ENCODE measurements around the gene ULBP1. TPM values are rescaled to one million over a fixed set of nuclear protein-coding genes. Genes with fewer than 3 reads are reported as not detected.

The ULBP1 gene
- polyA plus RNA-seq, 1 donor (not counting 4 experiments of a cell fraction or from before 2014, with no cell fraction given) = 2.2 TPM

- Histone ChIP-seq H3K9me3 (ENCODE audit: control insufficient read depth, low read depth, low read length) (no peaks in the 10 kb centered on the region), H4K20me1 (ENCODE audit: control insufficient read depth, extremely low read depth, insufficient read depth, low read length) (no peaks in the 10 kb centered on the region), H3K4me3 (ENCODE audit: control insufficient read depth in 2 of 3, extremely low read depth in 1 of 3, insufficient read depth in 2 of 3, low read depth in 1 of 3, low read length in 3 of 3) (no peak overlapping the region), H3K79me2 (ENCODE audit: control insufficient read depth, insufficient read depth, low read length) (no peaks in the 10 kb centered on the region), H3K9ac (ENCODE audit: control insufficient read depth, extremely low read depth, insufficient read depth, low read length) (no peak overlapping the region), H3K27ac (ENCODE audit: control insufficient read depth, insufficient read depth, low read length) (no peak overlapping the region), H3K36me3 (ENCODE audit: control insufficient read depth in 2 of 2, extremely low read depth in 1 of 2, insufficient read depth in 2 of 2, low read length in 2 of 2) (no peaks in the 10 kb centered on the region), H3K4me2 (ENCODE audit: control insufficient read depth, extremely low read depth, insufficient read depth, low read depth, low read length) (no peak overlapping the region), H3K27me3 (ENCODE audit: control insufficient read depth, extremely low read depth, insufficient read depth, low read length) (peaks cover 15% of the 10 kb centered on the region), H3K9me1 (ENCODE audit: control insufficient read depth, extremely low read depth, insufficient read depth, low read length) (no peaks in the 10 kb centered on the region), H3K4me1 (ENCODE audit: control insufficient read depth, extremely low read depth, insufficient read depth, low read length) (no peaks in the 10 kb centered on the region), H2AFZ (ENCODE audit: control insufficient read depth, low read length) (no peak overlapping the region)
- TF ChIP-seq CTCF (optimal IDR thresholded peaks at IDR 0.05 in 1 of 3, IDR thresholded peaks at IDR 0.05 in 1 of 3, conservative IDR thresholded peaks at IDR 0.05 in 1 of 3; ENCODE audit: extremely low read depth in 1 of 3, insufficient read depth in 2 of 3, low read length in 3 of 3) = no peak
- no peak for TF ChIP-seq EZH2 (IDR thresholded peaks at IDR 0.05; ENCODE audit: low read length)
- dilution Hi-C loops (cut with MboI; ENCODE audit: extremely low pct_ligation_motif_present, low sequenced_read_pairs) = no loop called here
- no peak for DNase-seq (ENCODE audit: low read depth, low spot score)
- FAIRE-seq = no peak
Measured at GRCh38 chr6:149933036-149933435, 30.7 kb upstream of the ULBP1 start.

- Histone ChIP-seq H3K4me1 (ENCODE audit: control insufficient read depth, extremely low read depth, insufficient read depth, low read length) (peaks cover 3% of the 10 kb centered on the region), H3K27ac (ENCODE audit: control insufficient read depth, insufficient read depth, low read length) (no peak overlapping the region), H3K9ac (ENCODE audit: control insufficient read depth, extremely low read depth, insufficient read depth, low read length) (no peak overlapping the region), H3K9me1 (ENCODE audit: control insufficient read depth, extremely low read depth, insufficient read depth, low read length) (no peaks in the 10 kb centered on the region), H3K4me3 (ENCODE audit: control insufficient read depth in 2 of 3, extremely low read depth in 1 of 3, insufficient read depth in 2 of 3, low read depth in 1 of 3, low read length in 3 of 3) (no peak overlapping the region), H3K27me3 (ENCODE audit: control insufficient read depth, extremely low read depth, insufficient read depth, low read length) (peaks cover 18% of the 10 kb centered on the region), H4K20me1 (ENCODE audit: control insufficient read depth, extremely low read depth, insufficient read depth, low read length) (no peaks in the 10 kb centered on the region), H2AFZ (ENCODE audit: control insufficient read depth, low read length) (no peak overlapping the region), H3K36me3 (ENCODE audit: control insufficient read depth in 2 of 2, extremely low read depth in 1 of 2, insufficient read depth in 2 of 2, low read length in 2 of 2) (no peaks in the 10 kb centered on the region), H3K4me2 (ENCODE audit: control insufficient read depth, extremely low read depth, insufficient read depth, low read depth, low read length) (no peak overlapping the region), H3K79me2 (ENCODE audit: control insufficient read depth, insufficient read depth, low read length) (no peaks in the 10 kb centered on the region), H3K9me3 (ENCODE audit: control insufficient read depth, low read depth, low read length) (no peaks in the 10 kb centered on the region)
- FAIRE-seq (no peak), DNase-seq (ENCODE audit: low read depth, low spot score) (no peak)
- dilution Hi-C loops (cut with MboI; ENCODE audit: extremely low pct_ligation_motif_present, low sequenced_read_pairs) = no loop called here
- TF ChIP-seq CTCF (optimal IDR thresholded peaks at IDR 0.05 in 1 of 3, IDR thresholded peaks at IDR 0.05 in 1 of 3, conservative IDR thresholded peaks at IDR 0.05 in 1 of 3; ENCODE audit: extremely low read depth in 1 of 3, insufficient read depth in 2 of 3, low read length in 3 of 3) (no peak), EZH2 (IDR thresholded peaks at IDR 0.05; ENCODE audit: low read length) (no peak)
Measured at GRCh38 chr6:149933461-149933860, 30.3 kb upstream of the ULBP1 start.
